Activated B cell treated with CpG ODN at 0.5 μM for 24 hours (primary cell): ENCODE data around the gene MBNL2. TPM values are rescaled to one million over a fixed set of nuclear protein-coding genes. Genes with fewer than 3 reads are reported as not detected.

Experiments used
- ATAC-seq: fragments of 200-7000 bp; cut with Tn5 transposase; one replicate; pipeline ENCODE4 v1.10.0; 2021; ENCODE audit warnings: low read depth, mild to moderate bottlenecking, moderate library complexity
- CTCF ChIA-PET: fragments of 350-600 bp; sonication (Branson Sonifier 250); formaldehyde crosslinking; loops from one replicate; lab custom pipeline; 2021; ENCODE audit warnings: antibody characterized with exemption; lab: Charles Lee
- POLR2A ChIA-PET: fragments of 350-600 bp; sonication (Branson Sonifier 250); formaldehyde crosslinking; loops from one replicate; lab custom pipeline; 2021; ENCODE audit warnings: antibody characterized with exemption; lab: Charles Lee
- DNase-seq: peaks from one replicate; pipeline ENCODE4 v3.0.0; 2022
- H3K27ac Mint-ChIP-seq: one replicate; pipeline ENCODE4 v1.8.0; 2020; ENCODE audit warnings: mixed read lengths
- H3K27me3 Mint-ChIP-seq: one replicate; pipeline ENCODE4 v1.8.0; 2021; ENCODE audit warnings: mixed read lengths
- H3K36me3 Mint-ChIP-seq: one replicate; pipeline ENCODE4 v1.8.0; 2021; ENCODE audit warnings: low read depth, mixed read lengths
- H3K4me1 Mint-ChIP-seq: one replicate; pipeline ENCODE4 v1.8.0; 2021; ENCODE audit warnings: mixed read lengths
- H3K4me3 Mint-ChIP-seq: one replicate; pipeline ENCODE4 v1.8.0; 2020; ENCODE audit warnings: mild to moderate bottlenecking, mixed read lengths
- H3K9me3 Mint-ChIP-seq: one replicate; pipeline ENCODE4 v1.8.0; 2020; ENCODE audit warnings: mixed read lengths
- intact Hi-C: fragments of 100-400 bp; cut with micrococcal nuclease; formaldehyde crosslinking; loops from one replicate; pipeline ENCODE4 v1.15.1; 2024
- total RNA-seq: library from RNA; stranded (reverse); gene quantifications from 2 replicates; pipeline ENCODE4 v1.2.3, GENCODE V29; 2022
- TF ChIP-seq, protein P1 (sequence below): fragments of 200-600 bp; IDR thresholded peaks from one replicate; pipeline ENCODE4 v1.8.0; 2022; ENCODE audit warnings: antibody characterized with exemption, mild to moderate bottlenecking

MBNL2 gene
- total RNA-seq, 1 donor from 2014 or later, result 18.8 TPM

- no peak overlapping the region for H3K4me3 Mint-ChIP-seq
- DNase-seq (no peak), ATAC-seq (no peak)
- H3K36me3 Mint-ChIP-seq, result peaks cover 27% of the 10 kb centered on the region
- peaks cover 19% of the 10 kb centered on the region for H3K4me1 Mint-ChIP-seq
- TF ChIP-seq, protein P1, sequence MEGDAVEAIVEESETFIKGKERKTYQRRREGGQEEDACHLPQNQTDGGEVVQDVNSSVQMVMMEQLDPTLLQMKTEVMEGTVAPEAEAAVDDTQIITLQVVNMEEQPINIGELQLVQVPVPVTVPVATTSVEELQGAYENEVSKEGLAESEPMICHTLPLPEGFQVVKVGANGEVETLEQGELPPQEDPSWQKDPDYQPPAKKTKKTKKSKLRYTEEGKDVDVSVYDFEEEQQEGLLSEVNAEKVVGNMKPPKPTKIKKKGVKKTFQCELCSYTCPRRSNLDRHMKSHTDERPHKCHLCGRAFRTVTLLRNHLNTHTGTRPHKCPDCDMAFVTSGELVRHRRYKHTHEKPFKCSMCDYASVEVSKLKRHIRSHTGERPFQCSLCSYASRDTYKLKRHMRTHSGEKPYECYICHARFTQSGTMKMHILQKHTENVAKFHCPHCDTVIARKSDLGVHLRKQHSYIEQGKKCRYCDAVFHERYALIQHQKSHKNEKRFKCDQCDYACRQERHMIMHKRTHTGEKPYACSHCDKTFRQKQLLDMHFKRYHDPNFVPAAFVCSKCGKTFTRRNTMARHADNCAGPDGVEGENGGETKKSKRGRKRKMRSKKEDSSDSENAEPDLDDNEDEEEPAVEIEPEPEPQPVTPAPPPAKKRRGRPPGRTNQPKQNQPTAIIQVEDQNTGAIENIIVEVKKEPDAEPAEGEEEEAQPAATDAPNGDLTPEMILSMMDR, result no peak
- intact Hi-C loops, result no loop called here
- no peak overlapping the region for H3K27ac Mint-ChIP-seq
- H3K27me3 Mint-ChIP-seq, result no peaks in the 10 kb centered on the region
- ChIA-PET POLR2A (no interaction called here), CTCF (no interaction called here)
- no peaks in the 10 kb centered on the region for H3K9me3 Mint-ChIP-seq
Measured at GRCh38 chr13:97267418-97268059, 45.4 kb downstream of the MBNL2 start.

DNA sequence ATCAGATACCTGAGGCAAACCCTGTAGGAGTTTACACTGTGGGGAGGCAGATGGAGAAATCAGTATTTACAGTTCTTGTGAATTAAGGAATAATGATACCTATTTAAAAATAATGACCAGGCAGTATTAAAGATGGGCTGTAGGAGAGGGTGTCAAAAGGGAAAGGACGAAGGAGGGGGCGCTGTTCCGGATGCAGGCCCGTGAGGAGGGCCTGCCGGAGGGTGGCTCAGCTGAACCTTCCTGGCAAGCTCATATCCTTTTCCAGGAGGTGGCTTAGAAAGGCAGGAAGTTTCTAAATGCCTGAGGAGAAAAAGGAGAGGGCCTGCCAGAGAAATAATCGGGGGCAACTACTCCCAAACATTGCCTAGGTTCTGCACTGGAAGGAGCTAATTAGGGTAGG lies 46.6 kb downstream of the MBNL2 start:
- no peak overlapping the region for H3K27ac Mint-ChIP-seq
- H3K4me1 Mint-ChIP-seq, result peaks cover 27% of the 10 kb centered on the region
- no peak for ATAC-seq

DNA sequence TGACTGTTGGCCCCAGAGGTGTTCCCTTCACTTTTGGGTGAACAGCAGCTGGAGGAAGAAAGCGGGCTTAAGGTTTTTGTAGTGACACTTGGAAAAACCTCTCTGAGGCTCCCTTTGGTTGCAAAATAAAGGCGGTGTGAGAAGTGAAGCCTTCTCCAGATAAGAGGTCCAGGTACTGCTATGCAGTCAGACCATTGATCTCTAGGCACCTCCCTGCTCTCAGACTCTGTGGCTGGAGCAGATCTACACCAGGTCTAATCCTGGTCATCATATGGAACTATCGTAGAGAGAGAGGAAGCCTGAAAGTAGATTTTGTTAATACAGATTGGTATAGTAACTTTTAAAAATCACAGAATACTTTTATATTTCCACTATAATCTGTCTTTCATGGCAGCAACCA lies 47.5 kb downstream of the MBNL2 start:
- ChIA-PET POLR2A (no interaction called here), CTCF (no interaction called here)
- Mint-ChIP-seq H3K4me3 (no peak overlapping the region), H3K27me3 (no peaks in the 10 kb centered on the region), H3K9me3 (no peaks in the 10 kb centered on the region), H3K27ac (no peak overlapping the region), H3K36me3 (peaks cover 22% of the 10 kb centered on the region), H3K4me1 (peaks cover 27% of the 10 kb centered on the region)
- intact Hi-C loops, result no loop called here
- TF ChIP-seq, protein P1, result no peak
- ATAC-seq (no peak), DNase-seq (no peak)

More for the DNA sequence above, 46.6 kb downstream of the MBNL2 start:
- ChIA-PET POLR2A (no interaction called here), CTCF (no interaction called here)
- Mint-ChIP-seq H3K4me3 (no peak overlapping the region), H3K27me3 (no peaks in the 10 kb centered on the region), H3K9me3 (no peaks in the 10 kb centered on the region), H3K36me3 (peaks cover 24% of the 10 kb centered on the region)
- TF ChIP-seq, protein P1, result no peak
- DNase-seq, result no peak
- intact Hi-C loops, result no loop called here

DNA sequence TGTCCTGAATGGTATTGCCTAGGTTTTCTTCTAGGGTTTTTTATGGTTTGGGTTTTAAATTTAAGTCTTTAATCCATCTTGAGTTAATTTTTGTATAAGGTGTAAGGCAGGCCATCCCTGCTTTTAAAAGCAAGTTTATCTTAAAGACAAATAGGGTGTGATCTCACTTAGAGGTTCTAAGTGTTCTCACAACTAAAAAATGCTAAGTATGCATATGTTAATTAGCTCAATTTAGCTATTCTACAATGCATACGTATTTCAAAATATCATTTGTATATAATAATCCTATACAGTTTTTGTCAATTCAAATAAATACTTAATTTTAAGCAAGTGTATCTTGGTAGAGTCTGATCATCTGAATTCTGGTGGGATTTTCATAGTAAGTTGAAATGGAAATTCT lies 50.4 kb downstream of the MBNL2 start:
- no peak overlapping the region for H3K27ac Mint-ChIP-seq
- H3K9me3 Mint-ChIP-seq, result peaks cover 9% of the 10 kb centered on the region
- ChIA-PET POLR2A (no interaction called here), CTCF (no interaction called here)
- no peak overlapping the region for H3K4me3 Mint-ChIP-seq
- peaks cover 51% of the 10 kb centered on the region for H3K4me1 Mint-ChIP-seq
- ATAC-seq, result no peak
- H3K36me3 Mint-ChIP-seq, result peaks cover 40% of the 10 kb centered on the region
- H3K27me3 Mint-ChIP-seq, result no peaks in the 10 kb centered on the region
- TF ChIP-seq, protein P1, result no peak
- DNase-seq, result no peak
- intact Hi-C loops, result no loop called here

- no peaks in the 10 kb centered on the region for H3K27me3 Mint-ChIP-seq
- H3K4me3 Mint-ChIP-seq, result no peak overlapping the region
- peaks cover 37% of the 10 kb centered on the region for H3K36me3 Mint-ChIP-seq
- peaks cover 9% of the 10 kb centered on the region for H3K9me3 Mint-ChIP-seq
- peaks cover 53% of the 10 kb centered on the region for H3K4me1 Mint-ChIP-seq
- intact Hi-C loops, result no loop called here
- TF ChIP-seq, protein P1, result no peak
- CTCF ChIA-PET, result no interaction called here
- no peak overlapping the region for H3K27ac Mint-ChIP-seq
- no peak for ATAC-seq
- POLR2A ChIA-PET, result no interaction called here
- no peak for DNase-seq
Measured at GRCh38 chr13:97273341-97273831, 51.3 kb downstream of the MBNL2 start.
